Naive B cell (primary cell): ENCODE measurements around the gene MAP3K12. TPM values are rescaled to one million over a fixed set of nuclear protein-coding genes. Genes with fewer than 3 reads are reported as not detected.
A peak's percentile ranks its signal among the peaks of the same experiment; 100 is the strongest.

Source experiments
- ATAC-seq, 2 donors: fragments of 150-1000 bp; cut with Tn5 transposase; 2 replicates each; pipeline ENCODE4 v1.10.0; 2021; ENCODE audit warnings: low read depth in 2 of 2, mild to moderate bottlenecking in 2 of 2, moderate library complexity in 2 of 2
- DNase-seq: peaks from one replicate; pipeline ENCODE4 v3.0.0; 2022
- H3K27ac Mint-ChIP-seq, 6 donors: one replicate each; pipeline ENCODE4 v1.8.0; 2020 to 2022; ENCODE audit warnings: mild to moderate bottlenecking in 6 of 6, mixed read lengths in 6 of 6, moderate library complexity in 5 of 6, inconsistent platforms in 2 of 6
- H3K27me3 Mint-ChIP-seq, 3 donors: one replicate each; pipeline ENCODE4 v1.8.0; 2021 to 2022; ENCODE audit warnings: mixed read lengths in 3 of 3, mild to moderate bottlenecking in 1 of 3
- H3K36me3 Mint-ChIP-seq, 2 donors: one replicate each; pipeline ENCODE4 v1.8.0; 2020 to 2022; ENCODE audit warnings: mixed read lengths in 2 of 2, inconsistent platforms in 1 of 2, mild to moderate bottlenecking in 1 of 2
- H3K4me1 Mint-ChIP-seq, 3 donors: one replicate each; pipeline ENCODE4 v1.8.0; 2020 to 2022; ENCODE audit warnings: mixed read lengths in 3 of 3, inconsistent platforms in 1 of 3, mild to moderate bottlenecking in 1 of 3, moderate library complexity in 1 of 3
- H3K4me3 Mint-ChIP-seq, 8 donors: one replicate each; pipeline ENCODE4 v1.8.0; 2020 to 2022; ENCODE audit warnings: mild to moderate bottlenecking in 8 of 8, mixed read lengths in 8 of 8, moderate library complexity in 8 of 8, inconsistent platforms in 2 of 8
- H3K9me3 Mint-ChIP-seq, 7 donors: one replicate each; pipeline ENCODE4 v1.8.0; 2020 to 2022; ENCODE audit warnings: mixed read lengths in 7 of 7, mild to moderate bottlenecking in 5 of 7, inconsistent platforms in 2 of 7, moderate library complexity in 1 of 7
- polyA plus RNA-seq, 6 donors: library from polyadenylated mRNA; unstranded; fragments of 300-500 nt; fragmentation: Illumina TruSeq; gene quantifications; one replicate each; pipeline ENCODE4 v1.2.3, GENCODE V29; 2021; ENCODE audit warnings: low read depth in 6 of 6

Gene MAP3K12
- polyA plus RNA-seq, 6 donors from 2014 or later: 1.00 to 1.8 (median 1.4) TPM; not detected in 1

GRCh38 chr12:53465679-53466078 is 33.6 kb downstream of the MAP3K12 start:
- peaks cover 21 to 32% of the 10 kb centered on the region in 2 donors for H3K36me3 Mint-ChIP-seq
- no peak for ATAC-seq
- peaks cover 7 to 31% (median 18%) of the 10 kb centered on the region in 3 donors for H3K4me1 Mint-ChIP-seq

GRCh38 chr12:53464685-53465418 is 34.4 kb downstream of the MAP3K12 start:
- no peak for ATAC-seq
- H3K4me1 Mint-ChIP-seq: peaks cover 7 to 34% (median 25%) of the 10 kb centered on the region in 3 donors

More at GRCh38 chr12:53465679-53466078, 33.6 kb downstream of the MAP3K12 start:
- no peaks in the 10 kb centered on the region for H3K9me3 Mint-ChIP-seq
- no peak for DNase-seq
- peak overlapping the region in 1 of 8 donors; percentile 15 for H3K4me3 Mint-ChIP-seq
- H3K27ac Mint-ChIP-seq: peak overlapping the region in 2 of 6 donors; percentile 75 to 82
- H3K27me3 Mint-ChIP-seq: no peaks in the 10 kb centered on the region

GRCh38 chr12:53463802-53464560 is 35.3 kb downstream of the MAP3K12 start:
- H3K4me1 Mint-ChIP-seq: peaks cover 7 to 34% (median 28%) of the 10 kb centered on the region in 3 donors
- peaks cover 35 to 36% of the 10 kb centered on the region in 2 donors for H3K36me3 Mint-ChIP-seq
- DNase-seq (no peak), ATAC-seq (no peak)
- no peak overlapping the region for H3K4me3 Mint-ChIP-seq
- peak overlapping the region in 1 of 6 donors; percentile 44 for H3K27ac Mint-ChIP-seq
- no peaks in the 10 kb centered on the region for H3K9me3 Mint-ChIP-seq
- H3K27me3 Mint-ChIP-seq: no peaks in the 10 kb centered on the region

More at GRCh38 chr12:53464685-53465418, 34.4 kb downstream of the MAP3K12 start:
- Mint-ChIP-seq H3K9me3 (no peaks in the 10 kb centered on the region), H3K27ac (peak overlapping the region in 1 of 6 donors; percentile 82), H3K4me3 (peak overlapping the region in 1 of 8 donors; percentile 63), H3K27me3 (no peaks in the 10 kb centered on the region), H3K36me3 (peaks cover 29 to 36% of the 10 kb centered on the region in 2 donors)
- DNase-seq: no peak

- Mint-ChIP-seq H3K27me3 (no peaks in the 10 kb centered on the region), H3K9me3 (no peaks in the 10 kb centered on the region), H3K36me3 (peaks cover 36 to 37% of the 10 kb centered on the region in 2 donors), H3K4me3 (no peak overlapping the region), H3K4me1 (peaks cover 7 to 34% (median 29%) of the 10 kb centered on the region in 3 donors), H3K27ac (peak overlapping the region in 1 of 6 donors; percentile 32)
- ATAC-seq: no peak
- DNase-seq: no peak
Measured at GRCh38 chr12:53462935-53463334, 36.3 kb downstream of the MAP3K12 start.

GRCh38 chr12:53461591-53461990 is 37.7 kb downstream of the MAP3K12 start:
- H3K9me3 Mint-ChIP-seq: no peaks in the 10 kb centered on the region
- no peak for DNase-seq
- no peaks in the 10 kb centered on the region for H3K27me3 Mint-ChIP-seq
- H3K4me1 Mint-ChIP-seq: peaks cover 7 to 28% (median 24%) of the 10 kb centered on the region in 3 donors
- H3K4me3 Mint-ChIP-seq: no peak overlapping the region
- peak overlapping the region in 1 of 6 donors; percentile 70 for H3K27ac Mint-ChIP-seq
- ATAC-seq: no peak
- peaks cover 31 to 36% of the 10 kb centered on the region in 2 donors for H3K36me3 Mint-ChIP-seq

- H3K27me3 Mint-ChIP-seq: no peaks in the 10 kb centered on the region
- peaks cover 31 to 36% of the 10 kb centered on the region in 2 donors for H3K36me3 Mint-ChIP-seq
- H3K4me3 Mint-ChIP-seq: peak overlapping the region in 2 of 8 donors; percentile 3 to 49
- ATAC-seq (no peak), DNase-seq (no peak)
- H3K27ac Mint-ChIP-seq: peak overlapping the region in 1 of 6 donors; percentile 70
- no peaks in the 10 kb centered on the region for H3K9me3 Mint-ChIP-seq
- peaks cover 7 to 24% (median 23%) of the 10 kb centered on the region in 3 donors for H3K4me1 Mint-ChIP-seq
Measured at GRCh38 chr12:53461059-53461458, 38.2 kb downstream of the MAP3K12 start.

- Mint-ChIP-seq H3K4me3 (no peak overlapping the region), H3K9me3 (no peaks in the 10 kb centered on the region), H3K4me1 (peaks cover 11 to 25% (median 24%) of the 10 kb centered on the region in 3 donors), H3K27ac (peak overlapping the region in 1 of 6 donors; percentile 18), H3K27me3 (no peaks in the 10 kb centered on the region), H3K36me3 (peaks cover 29 to 43% of the 10 kb centered on the region in 2 donors)
- DNase-seq: no peak
- no peak for ATAC-seq
Measured at GRCh38 chr12:53459097-53459496, 40.2 kb downstream of the MAP3K12 start.

- peaks cover 17 to 36% of the 10 kb centered on the region in 2 donors for H3K36me3 Mint-ChIP-seq
- no peak for DNase-seq
- peak overlapping the region in 2 of 8 donors; percentile 22 to 51 for H3K4me3 Mint-ChIP-seq
- ATAC-seq: no peak
- H3K4me1 Mint-ChIP-seq: peaks cover 26 to 41% (median 41%) of the 10 kb centered on the region in 3 donors
- no peak overlapping the region for H3K27ac Mint-ChIP-seq
- no peaks in the 10 kb centered on the region for H3K27me3 Mint-ChIP-seq
- no peaks in the 10 kb centered on the region for H3K9me3 Mint-ChIP-seq
Measured at GRCh38 chr12:53456654-53457366, 42.4 kb downstream of the MAP3K12 start.

GRCh38 chr12:53454707-53455106 is 44.6 kb downstream of the MAP3K12 start:
- Mint-ChIP-seq H3K27ac (peak overlapping the region in 2 of 6 donors; percentile 40 to 84), H3K4me3 (peak overlapping the region in 3 of 8 donors; percentile 7 to 53 (median 44)), H3K36me3 (peaks cover 4 to 20% of the 10 kb centered on the region in 2 donors), H3K4me1 (peaks cover 30 to 38% (median 34%) of the 10 kb centered on the region in 3 donors), H3K9me3 (no peaks in the 10 kb centered on the region), H3K27me3 (no peaks in the 10 kb centered on the region)
- no peak for ATAC-seq
- no peak for DNase-seq

- peaks cover 4 to 16% of the 10 kb centered on the region in 2 donors for H3K36me3 Mint-ChIP-seq
- no peaks in the 10 kb centered on the region for H3K9me3 Mint-ChIP-seq
- peaks cover 30 to 38% (median 31%) of the 10 kb centered on the region in 3 donors for H3K4me1 Mint-ChIP-seq
- H3K27me3 Mint-ChIP-seq: no peaks in the 10 kb centered on the region
- peak overlapping the region in 2 of 6 donors; percentile 84 to 97 for H3K27ac Mint-ChIP-seq
- DNase-seq (no peak), ATAC-seq (no peak)
- peak overlapping the region in 6 of 8 donors; percentile 35 to 99 (median 96) for H3K4me3 Mint-ChIP-seq
Measured at GRCh38 chr12:53453953-53454640, 45.2 kb downstream of the MAP3K12 start.

- peaks cover 30 to 38% (median 33%) of the 10 kb centered on the region in 3 donors for H3K4me1 Mint-ChIP-seq
- H3K27me3 Mint-ChIP-seq: no peaks in the 10 kb centered on the region
- ATAC-seq (peak; percentile 29 to 32), DNase-seq (peak; percentile 76)
- H3K36me3 Mint-ChIP-seq: peaks cover 8 to 13% of the 10 kb centered on the region in 2 donors
- no peaks in the 10 kb centered on the region for H3K9me3 Mint-ChIP-seq
- H3K4me3 Mint-ChIP-seq: peak overlapping the region; percentile 53 to 100 (median 98)
- peak overlapping the region; percentile 95 to 100 (median 98) for H3K27ac Mint-ChIP-seq
Measured at GRCh38 chr12:53452159-53453077, 46.8 kb downstream of the MAP3K12 start.
